Naive thymus-derived CD4-positive, alpha-beta T cell (primary cell): ENCODE measurements around the gene NDE1. TPM values are rescaled to one million over a fixed set of nuclear protein-coding genes. Genes with fewer than 3 reads are reported as not detected.
A peak's percentile ranks its signal among the peaks of the same experiment; 100 is the strongest.

Source experiments
- ATAC-seq: fragments of 150-1000 bp; cut with Tn5 transposase; 2 replicates; pipeline ENCODE4 v1.10.0; 2021; ENCODE audit warnings: mild to moderate bottlenecking, moderate library complexity
- CTCF ChIA-PET: fragments of 350-600 bp; sonication (Branson Sonifier 250); formaldehyde crosslinking; loops from one replicate; lab custom pipeline; 2021; ENCODE audit warnings: antibody characterized with exemption; lab: Charles Lee
- POLR2A ChIA-PET: fragments of 350-600 bp; sonication (Branson Sonifier 250); formaldehyde crosslinking; loops from one replicate; lab custom pipeline; 2021; ENCODE audit warnings: antibody characterized with exemption, inconsistent platforms; lab: Charles Lee
- DNase-seq, 9 donors: peaks; one replicate each; pipeline versions ENCODE4 v3.0.0 to v3.0.0-alpha.2; 2020 to 2022; ENCODE audit warnings: mixed read lengths in 1 of 9
- H3K27ac ChIP-seq: one replicate; pipeline ENCODE4 v1.7.0; 2013; ENCODE audit warnings: mild to moderate bottlenecking, low read depth, low read length, moderate library complexity
- H3K27me3 ChIP-seq, 2 donors: one replicate each; pipeline ENCODE4 v1.7.0; 2013; ENCODE audit warnings: low read length in 2 of 2, mild to moderate bottlenecking in 2 of 2, moderate library complexity in 2 of 2; ENCODE audit not compliant: control insufficient read depth in 2 of 2, insufficient read depth in 2 of 2
- H3K36me3 ChIP-seq, 3 experiments: 1 replicate in 2 of 3; 2 replicates in 1 of 3; pipeline ENCODE4 v1.7.0; 2013; ENCODE audit warnings: low read length in 3 of 3, mild to moderate bottlenecking in 3 of 3, moderate library complexity in 1 of 3; ENCODE audit not compliant: insufficient read depth in 3 of 3, control insufficient read depth in 2 of 3
- H3K4me1 ChIP-seq, 2 donors: one replicate each; pipeline ENCODE4 v1.7.0; 2013; ENCODE audit warnings: low read length in 2 of 2, mild to moderate bottlenecking in 2 of 2, moderate library complexity in 1 of 2; ENCODE audit not compliant: control insufficient read depth in 2 of 2, insufficient read depth in 2 of 2
- H3K4me3 ChIP-seq: 2 replicates; pipeline ENCODE4 v1.7.0; 2013; ENCODE audit warnings: mild to moderate bottlenecking, low read length
- H3K9me3 ChIP-seq, 3 experiments: 1 replicate in 2 of 3; 2 replicates in 1 of 3; pipeline ENCODE4 v1.7.0; 2013; ENCODE audit warnings: low read length in 3 of 3; ENCODE audit not compliant: control insufficient read depth in 2 of 3
- H3K27ac Mint-ChIP-seq, 9 donors: one replicate each; pipeline ENCODE4 v1.8.0; 2020 to 2022; ENCODE audit warnings: mixed read lengths in 9 of 9, mild to moderate bottlenecking in 8 of 9, moderate library complexity in 5 of 9, inconsistent platforms in 2 of 9
- H3K27me3 Mint-ChIP-seq, 5 donors: one replicate each; pipeline ENCODE4 v1.8.0; 2021 to 2022; ENCODE audit warnings: mixed read lengths in 5 of 5, mild to moderate bottlenecking in 1 of 5
- H3K36me3 Mint-ChIP-seq, 5 donors: one replicate each; pipeline ENCODE4 v1.8.0; 2020 to 2022; ENCODE audit warnings: mixed read lengths in 5 of 5, mild to moderate bottlenecking in 3 of 5, inconsistent platforms in 1 of 5
- H3K4me1 Mint-ChIP-seq, 7 donors: one replicate each; pipeline ENCODE4 v1.8.0; 2020 to 2022; ENCODE audit warnings: mixed read lengths in 7 of 7, mild to moderate bottlenecking in 3 of 7, inconsistent platforms in 1 of 7
- H3K4me3 Mint-ChIP-seq, 10 donors: one replicate each; pipeline ENCODE4 v1.8.0; 2020 to 2022; ENCODE audit warnings: mild to moderate bottlenecking in 10 of 10, mixed read lengths in 10 of 10, moderate library complexity in 6 of 10, inconsistent platforms in 2 of 10
- H3K9me3 Mint-ChIP-seq, 11 donors: one replicate each; pipeline ENCODE4 v1.8.0; 2020 to 2022; ENCODE audit warnings: mixed read lengths in 11 of 11, mild to moderate bottlenecking in 4 of 11, inconsistent platforms in 1 of 11, moderate library complexity in 1 of 11
- intact Hi-C, 2 donors: fragments of 100-400 bp; cut with micrococcal nuclease; formaldehyde crosslinking; loops; one replicate each; pipeline ENCODE4 v1.15.1; 2023
- polyA plus RNA-seq, 2 donors: library from polyadenylated mRNA; unstranded; fragments of 300-500 nt; fragmentation: Illumina TruSeq; gene quantifications; one replicate each; pipeline ENCODE4 v1.2.3, GENCODE V29; 2021
- total RNA-seq, 6 experiments: library from RNA in 5 of 6; stranded (reverse) in 5 of 6; gene quantifications; 1 replicate in 5 of 6; 2 replicates in 1 of 6; pipeline ENCODE4 v1.2.3 and lab custom pipeline; 2021 to 2026

Gene NDE1
- total and polyA plus RNA-seq, 7 experiments from 2014 or later, result 34.9 to 128 (median 101) TPM

DNA sequence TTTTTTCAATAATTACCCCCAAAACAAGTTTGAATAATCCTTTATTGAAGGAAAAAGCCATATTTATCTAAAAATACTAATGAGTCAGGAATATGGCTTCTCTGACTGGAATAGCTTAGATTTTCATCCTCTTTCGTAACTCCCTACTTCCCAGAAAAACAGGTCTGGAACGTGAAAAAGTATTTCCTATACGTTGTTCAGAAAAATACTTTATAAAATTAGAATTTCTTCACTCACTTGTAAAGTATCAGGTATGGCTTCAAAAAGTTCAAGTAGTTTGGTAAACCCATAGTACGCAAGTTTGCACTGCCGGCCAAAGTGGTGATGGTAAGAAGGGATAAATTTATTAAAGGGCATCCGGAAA, 40.8 kb upstream of the NDE1 start:
- ATAC-seq, result no peak

DNA sequence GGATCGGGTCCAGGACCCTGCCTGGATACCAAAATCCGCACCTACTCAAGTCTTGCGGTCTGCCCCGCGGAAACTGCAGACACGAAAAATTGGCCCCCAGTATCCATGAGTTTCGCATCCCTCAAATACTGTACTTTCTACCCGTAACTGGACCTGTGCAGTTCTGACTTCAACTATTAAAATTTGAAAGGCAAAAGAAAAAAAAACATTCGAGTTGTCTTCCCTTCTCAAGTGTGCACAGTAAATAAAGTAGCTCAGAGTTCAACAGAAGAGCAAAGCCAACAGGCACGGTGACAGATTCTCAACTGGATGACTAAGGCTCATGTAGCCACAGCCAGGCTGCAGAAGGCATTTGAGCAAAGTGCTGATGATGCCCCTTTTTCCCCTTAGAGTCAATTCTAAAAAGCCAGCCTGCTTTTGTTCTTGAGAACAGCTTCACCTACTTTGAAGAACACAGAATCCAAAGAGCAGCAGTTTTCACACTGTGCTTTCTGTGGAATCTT, 39.6 kb upstream of the NDE1 start:
- POLR2A ChIA-PET, result interaction anchor here (0.6 kb wide), 1 partner anchor 15 kb away, joined by 4 read pairs; no protein-coding TSS in a partner anchor
- Histone ChIP-seq H3K36me3 (peaks cover 27 to 88% (median 28%) of the 10 kb centered on the region in 3 experiments), H3K27me3 (no peaks in the 10 kb centered on the region), H3K4me1 (no peaks in the 10 kb centered on the region), H3K9me3 (no peaks in the 10 kb centered on the region), H3K27ac (no peak overlapping the region), H3K4me3 (no peak overlapping the region)
- DNase-seq (no peak), ATAC-seq (no peak)
- peaks cover 0 to 15% (median 4%) of the 10 kb centered on the region in 7 donors for H3K4me1 Mint-ChIP-seq
- peaks cover 19 to 65% (median 44%) of the 10 kb centered on the region in 5 donors for H3K36me3 Mint-ChIP-seq
- intact Hi-C loops, result no loop called here
- peak overlapping the region in 3 of 9 donors; percentile 18 to 51 (median 43) for H3K27ac Mint-ChIP-seq
- no peaks in the 10 kb centered on the region for H3K9me3 Mint-ChIP-seq
- H3K4me3 Mint-ChIP-seq, result no peak overlapping the region
- no peaks in the 10 kb centered on the region for H3K27me3 Mint-ChIP-seq
- CTCF ChIA-PET, result no interaction called here

More for the DNA sequence above, 40.8 kb upstream of the NDE1 start:
- no peak overlapping the region for H3K4me3 ChIP-seq
- H3K9me3 Mint-ChIP-seq, result no peaks in the 10 kb centered on the region
- no peak overlapping the region for H3K4me3 Mint-ChIP-seq
- H3K9me3 ChIP-seq, result no peaks in the 10 kb centered on the region
- no peaks in the 10 kb centered on the region for H3K27me3 Mint-ChIP-seq
- H3K27ac ChIP-seq, result no peak overlapping the region
- CTCF ChIA-PET, result no interaction called here
- intact Hi-C loops, result no loop called here
- H3K27me3 ChIP-seq, result no peaks in the 10 kb centered on the region
- DNase-seq, result no peak
- H3K4me1 ChIP-seq, result no peaks in the 10 kb centered on the region
- peaks cover 0 to 15% (median 4%) of the 10 kb centered on the region in 7 donors for H3K4me1 Mint-ChIP-seq
- POLR2A ChIA-PET, result no interaction called here
- H3K36me3 Mint-ChIP-seq, result peaks cover 19 to 70% (median 44%) of the 10 kb centered on the region in 5 donors
- peaks cover 27 to 92% (median 32%) of the 10 kb centered on the region in 3 experiments for H3K36me3 ChIP-seq
- H3K27ac Mint-ChIP-seq, result peak overlapping the region in 1 of 9 donors; percentile 51

DNA sequence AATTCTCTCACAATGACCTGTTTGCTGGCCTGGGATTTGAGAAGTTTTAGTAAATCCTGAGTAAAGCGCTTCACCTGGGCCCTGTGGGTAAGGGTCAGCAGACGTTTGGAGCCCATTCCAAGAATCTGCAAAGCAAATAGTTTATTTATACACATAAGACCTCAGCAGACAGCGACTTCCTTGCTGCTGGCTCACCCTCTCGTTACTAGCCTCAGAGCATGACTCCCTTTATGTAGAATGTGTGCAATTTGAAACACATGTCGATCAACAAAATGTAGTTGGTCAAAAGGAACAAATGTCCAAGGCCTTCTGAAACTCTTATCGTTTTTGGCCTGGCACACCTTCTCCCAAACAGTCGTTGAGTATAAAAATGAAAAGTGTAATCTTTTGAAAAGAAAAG, 38.4 kb upstream of the NDE1 start:
- Histone ChIP-seq H3K4me3 (no peak overlapping the region), H3K9me3 (no peaks in the 10 kb centered on the region), H3K4me1 (no peaks in the 10 kb centered on the region), H3K36me3 (peaks cover 29 to 88% (median 34%) of the 10 kb centered on the region in 3 experiments), H3K27me3 (no peaks in the 10 kb centered on the region), H3K27ac (no peak overlapping the region)
- Mint-ChIP-seq H3K27ac (peak overlapping the region in 2 of 9 donors; percentile 2 to 67), H3K4me1 (peaks cover 0 to 5% (median 0%) of the 10 kb centered on the region in 7 donors), H3K9me3 (no peaks in the 10 kb centered on the region), H3K4me3 (no peak overlapping the region), H3K27me3 (no peaks in the 10 kb centered on the region), H3K36me3 (peaks cover 9 to 65% (median 38%) of the 10 kb centered on the region in 5 donors)
- no peak for DNase-seq
- intact Hi-C loops, result no loop called here
- ChIA-PET CTCF (no interaction called here), POLR2A (interaction anchor here (1.6 kb wide), 2 partner anchors 23 to 31 kb away, joined by 3 to 6 read pairs; partner anchors contain the start of gene MARF1)
- ATAC-seq, result no peak

DNA sequence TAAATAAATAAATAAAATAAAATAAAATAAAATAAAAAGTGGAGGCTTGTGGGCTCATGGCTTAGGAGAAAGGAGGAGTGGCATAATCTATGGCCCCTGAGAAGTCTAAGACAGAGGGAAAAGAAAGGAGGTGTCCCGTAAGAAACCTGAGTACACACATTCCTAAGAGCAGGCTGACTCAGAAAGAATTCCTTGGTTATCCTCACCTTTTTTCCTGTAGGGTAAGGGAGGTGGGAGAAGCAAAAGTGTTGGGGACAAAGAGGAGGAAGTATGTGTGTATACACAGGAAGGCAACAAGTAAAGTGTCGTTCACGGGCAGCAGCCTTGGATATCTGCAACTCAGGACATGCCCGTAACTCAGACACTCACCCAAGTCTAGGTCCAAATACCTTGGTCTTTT, 36.4 kb upstream of the NDE1 start:
- CTCF ChIA-PET, result no interaction called here
- no peak for DNase-seq
- Mint-ChIP-seq H3K27me3 (no peaks in the 10 kb centered on the region), H3K36me3 (peaks cover 14 to 63% (median 40%) of the 10 kb centered on the region in 5 donors), H3K4me1 (peaks cover 0 to 3% (median 0%) of the 10 kb centered on the region in 7 donors), H3K9me3 (no peaks in the 10 kb centered on the region), H3K4me3 (no peak overlapping the region), H3K27ac (peak overlapping the region in 5 of 9 donors; percentile 22 to 76 (median 65))
- intact Hi-C loops, result no loop called here
- no peaks in the 10 kb centered on the region for H3K9me3 ChIP-seq
- POLR2A ChIA-PET, result interaction anchor here (0.6 to 1.1 kb wide), 2 partner anchors 13 to 117 kb away, joined by 3 to 4 read pairs; no protein-coding TSS in a partner anchor
- no peak for ATAC-seq
- H3K27me3 ChIP-seq, result no peaks in the 10 kb centered on the region
- peaks cover 29 to 88% (median 36%) of the 10 kb centered on the region in 3 experiments for H3K36me3 ChIP-seq
- no peak overlapping the region for H3K4me3 ChIP-seq
- H3K27ac ChIP-seq, result no peak overlapping the region
- no peaks in the 10 kb centered on the region for H3K4me1 ChIP-seq

- no peaks in the 10 kb centered on the region for H3K9me3 ChIP-seq
- no peak overlapping the region for H3K4me3 ChIP-seq
- no peaks in the 10 kb centered on the region for H3K4me1 ChIP-seq
- Mint-ChIP-seq H3K9me3 (no peaks in the 10 kb centered on the region), H3K4me1 (peaks cover 0 to 4% (median 0%) of the 10 kb centered on the region in 7 donors), H3K27me3 (no peaks in the 10 kb centered on the region), H3K36me3 (peaks cover 22 to 64% (median 34%) of the 10 kb centered on the region in 5 donors), H3K27ac (no peak overlapping the region), H3K4me3 (no peak overlapping the region)
- no peak overlapping the region for H3K27ac ChIP-seq
- H3K27me3 ChIP-seq, result no peaks in the 10 kb centered on the region
- no peak for DNase-seq
- CTCF ChIA-PET, result no interaction called here
- intact Hi-C loops, result no loop called here
- no peak for ATAC-seq
- POLR2A ChIA-PET, result no interaction called here
- H3K36me3 ChIP-seq, result peaks cover 37 to 88% (median 38%) of the 10 kb centered on the region in 3 experiments
These were observed 34.0 kb upstream of the NDE1 start for GRCh38 chr16:15616012-15616411.

GRCh38 chr16:15616475-15617165, 33.4 kb upstream of the NDE1 start:
- Mint-ChIP-seq H3K4me3 (no peak overlapping the region), H3K27ac (peak overlapping the region in 2 of 9 donors; percentile 5 to 21), H3K36me3 (peaks cover 22 to 62% (median 32%) of the 10 kb centered on the region in 5 donors), H3K4me1 (peaks cover 0 to 4% (median 0%) of the 10 kb centered on the region in 7 donors), H3K27me3 (no peaks in the 10 kb centered on the region), H3K9me3 (no peaks in the 10 kb centered on the region)
- Histone ChIP-seq H3K36me3 (peaks cover 38 to 91% (median 39%) of the 10 kb centered on the region in 3 experiments), H3K27ac (no peak overlapping the region), H3K27me3 (no peaks in the 10 kb centered on the region), H3K9me3 (no peaks in the 10 kb centered on the region), H3K4me3 (no peak overlapping the region), H3K4me1 (no peaks in the 10 kb centered on the region)
- DNase-seq (no peak), ATAC-seq (no peak)
- ChIA-PET CTCF (no interaction called here), POLR2A (no interaction called here)
- intact Hi-C loops, result no loop called here
